Smooth muscle cell (in vitro differentiated cells): ENCODE data around the gene CLIP2. TPM values are rescaled to one million over a fixed set of nuclear protein-coding genes. Genes with fewer than 3 reads are reported as not detected.

ENCODE experiments used
- DNase-seq: peaks from one replicate; lab custom pipeline; 2025; ENCODE audit not compliant: unreplicated experiment; lab: John Stamatoyannopoulos, UW
- H2AFZ ChIP-seq: fragments of 200-600 bp; sonication (generic); 2 replicates; pipeline ENCODE4 v1.6.0; 2016; ENCODE audit warnings: antibody characterized with exemption, low read depth, mild to moderate bottlenecking
- H3F3A ChIP-seq: fragments of 200-600 bp; sonication (generic); 2 replicates; pipeline ENCODE4 v1.6.0; 2017; ENCODE audit warnings: antibody characterized with exemption, low read depth
- H3K27ac ChIP-seq: fragments of 200-600 bp; sonication (generic); 2 replicates; pipeline ENCODE4 v1.5.1; 2016; ENCODE audit warnings: low read depth, mild to moderate bottlenecking
- H3K27me3 ChIP-seq: fragments of 200-600 bp; sonication (generic); 2 replicates; pipeline ENCODE4 v1.6.1; 2016; ENCODE audit warnings: low read depth, mild to moderate bottlenecking
- H3K36me3 ChIP-seq: fragments of 200-600 bp; sonication (generic); 2 replicates; pipeline ENCODE4 v1.5.1; 2016; ENCODE audit warnings: low read depth
- H3K4me1 ChIP-seq: fragments of 200-600 bp; sonication (generic); 2 replicates; pipeline ENCODE4 v1.5.1; 2016; ENCODE audit warnings: low read depth
- H3K4me2 ChIP-seq: fragments of 200-600 bp; sonication (generic); 2 replicates; pipeline ENCODE4 v1.6.0; 2016; ENCODE audit warnings: mild to moderate bottlenecking
- H3K4me3 ChIP-seq: fragments of 200-600 bp; sonication (generic); 2 replicates; pipeline ENCODE4 v1.5.1; 2016; ENCODE audit warnings: mild to moderate bottlenecking
- H3K79me2 ChIP-seq: fragments of 200-600 bp; sonication (generic); 2 replicates; pipeline ENCODE4 v1.6.0; 2016; ENCODE audit warnings: low read depth, mild to moderate bottlenecking
- H3K9ac ChIP-seq: fragments of 200-600 bp; sonication (generic); 2 replicates; pipeline ENCODE4 v1.6.0; 2016; ENCODE audit warnings: low read depth
- H3K9me3 ChIP-seq: fragments of 200-600 bp; sonication (generic); replicated peaks from 2 replicates; pipeline ENCODE4 v1.5.1; 2016; ENCODE audit warnings: low read depth
- H4K20me1 ChIP-seq: fragments of 200-600 bp; sonication (generic); 2 replicates; pipeline ENCODE4 v1.6.0; 2016; ENCODE audit warnings: low read depth
- WGBS: methylation state at CpG from one replicate; pipeline ENCODE4 v1.1.7; 2016; ENCODE audit warnings: low lambda C conversion rate; 5-methylcytosine and 5-hydroxymethylcytosine counted together
- polyA plus RNA-seq: library from polyadenylated mRNA; unstranded; fragments of >200 nt; fragmentation: Nextera tagmentation; extraction: Ambion mirVana; gene quantifications from 2 replicates; pipeline ENCODE4 v1.2.1, GENCODE V29; 2016
- total RNA-seq: library from RNA; depleted of rRNA; stranded (reverse); fragments of >200 nt; gene quantifications from 2 replicates; pipeline ENCODE4 v1.2.3, GENCODE V29; 2014
- TF ChIP-seq, protein P1 (sequence below): fragments of 200-600 bp; sonication (generic); IDR thresholded peaks from 2 replicates; pipeline ENCODE4 v1.5.1; 2017; ENCODE audit warnings: borderline replicate concordance, mild to moderate bottlenecking, antibody characterized with exemption; ENCODE audit not compliant: insufficient read depth, poor library complexity, severe bottlenecking

The CLIP2 gene
- total and polyA plus RNA-seq, 2 experiments from 2014 or later: 12.1 to 23.3 TPM

DNA sequence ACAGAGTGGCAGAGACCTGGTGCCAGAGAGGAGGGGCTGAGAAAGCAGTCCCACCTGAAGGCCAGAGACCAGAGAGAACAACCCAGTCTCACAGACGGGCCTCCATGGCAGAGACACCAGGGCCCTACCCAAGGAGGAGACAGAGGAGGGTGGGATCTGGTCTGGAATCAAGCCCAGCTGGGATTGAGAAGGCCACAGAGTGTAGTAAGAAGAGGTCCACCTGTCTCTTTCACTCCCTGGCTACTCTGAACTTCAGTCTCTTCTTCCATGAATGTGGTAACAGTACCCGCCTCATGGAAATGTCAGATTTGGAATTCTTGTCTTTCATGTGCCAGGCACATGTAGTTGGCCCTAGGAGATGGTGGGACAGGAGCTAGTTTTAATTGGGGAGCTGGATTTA lies 55.6 kb downstream of the CLIP2 start:
- TF ChIP-seq, protein P1, sequence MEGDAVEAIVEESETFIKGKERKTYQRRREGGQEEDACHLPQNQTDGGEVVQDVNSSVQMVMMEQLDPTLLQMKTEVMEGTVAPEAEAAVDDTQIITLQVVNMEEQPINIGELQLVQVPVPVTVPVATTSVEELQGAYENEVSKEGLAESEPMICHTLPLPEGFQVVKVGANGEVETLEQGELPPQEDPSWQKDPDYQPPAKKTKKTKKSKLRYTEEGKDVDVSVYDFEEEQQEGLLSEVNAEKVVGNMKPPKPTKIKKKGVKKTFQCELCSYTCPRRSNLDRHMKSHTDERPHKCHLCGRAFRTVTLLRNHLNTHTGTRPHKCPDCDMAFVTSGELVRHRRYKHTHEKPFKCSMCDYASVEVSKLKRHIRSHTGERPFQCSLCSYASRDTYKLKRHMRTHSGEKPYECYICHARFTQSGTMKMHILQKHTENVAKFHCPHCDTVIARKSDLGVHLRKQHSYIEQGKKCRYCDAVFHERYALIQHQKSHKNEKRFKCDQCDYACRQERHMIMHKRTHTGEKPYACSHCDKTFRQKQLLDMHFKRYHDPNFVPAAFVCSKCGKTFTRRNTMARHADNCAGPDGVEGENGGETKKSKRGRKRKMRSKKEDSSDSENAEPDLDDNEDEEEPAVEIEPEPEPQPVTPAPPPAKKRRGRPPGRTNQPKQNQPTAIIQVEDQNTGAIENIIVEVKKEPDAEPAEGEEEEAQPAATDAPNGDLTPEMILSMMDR: no peak
- Histone ChIP-seq H3K4me3 (no peak overlapping the region), H3K9ac (no peak overlapping the region), H2AFZ (no peak overlapping the region), H4K20me1 (peaks cover 33% of the 10 kb centered on the region), H3K79me2 (peaks cover 12% of the 10 kb centered on the region), H3K36me3 (no peaks in the 10 kb centered on the region), H3K27ac (no peak overlapping the region), H3F3A (no peaks in the 10 kb centered on the region), H3K27me3 (no peaks in the 10 kb centered on the region), H3K9me3 (no peaks in the 10 kb centered on the region), H3K4me1 (no peaks in the 10 kb centered on the region), H3K4me2 (no peak overlapping the region)
- DNase-seq: no peak
- 97% methylated on average over 2 of the region's 2 CpGs for WGBS

DNA sequence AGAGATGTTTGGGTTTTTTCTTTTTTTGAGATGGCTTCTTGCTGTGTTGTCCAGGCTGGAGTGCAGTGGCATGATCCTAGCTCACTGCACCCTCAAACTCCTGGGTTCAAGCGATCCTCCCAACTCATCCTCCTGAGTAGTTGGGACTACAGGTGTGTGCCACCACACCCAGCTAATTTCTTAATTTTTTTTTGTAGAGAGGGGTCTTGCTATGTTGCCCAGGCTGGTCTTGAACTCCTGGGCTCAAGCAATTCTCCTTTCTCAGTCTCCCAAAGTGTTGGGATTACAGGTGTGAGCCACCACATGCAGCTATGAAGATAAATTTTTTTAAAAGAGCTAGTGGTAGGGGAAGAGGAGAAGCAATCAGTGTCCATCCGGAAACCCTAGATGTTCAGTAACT lies 56.8 kb downstream of the CLIP2 start:
- no peaks in the 10 kb centered on the region for H3K27me3 ChIP-seq
- peaks cover 12% of the 10 kb centered on the region for H3K79me2 ChIP-seq
- H3K4me1 ChIP-seq: no peaks in the 10 kb centered on the region
- H3K9me3 ChIP-seq: no peaks in the 10 kb centered on the region
- no peaks in the 10 kb centered on the region for H3K36me3 ChIP-seq
- H3K9ac ChIP-seq: no peak overlapping the region
- H3F3A ChIP-seq: no peaks in the 10 kb centered on the region
- H4K20me1 ChIP-seq: peaks cover 29% of the 10 kb centered on the region
- no peak for DNase-seq
- TF ChIP-seq, protein P1: no peak
- no peak overlapping the region for H3K27ac ChIP-seq
- H2AFZ ChIP-seq: no peak overlapping the region
- no peak overlapping the region for H3K4me2 ChIP-seq
- 100% methylated on average over 2 of the region's 2 CpGs for WGBS
- H3K4me3 ChIP-seq: no peak overlapping the region

DNA sequence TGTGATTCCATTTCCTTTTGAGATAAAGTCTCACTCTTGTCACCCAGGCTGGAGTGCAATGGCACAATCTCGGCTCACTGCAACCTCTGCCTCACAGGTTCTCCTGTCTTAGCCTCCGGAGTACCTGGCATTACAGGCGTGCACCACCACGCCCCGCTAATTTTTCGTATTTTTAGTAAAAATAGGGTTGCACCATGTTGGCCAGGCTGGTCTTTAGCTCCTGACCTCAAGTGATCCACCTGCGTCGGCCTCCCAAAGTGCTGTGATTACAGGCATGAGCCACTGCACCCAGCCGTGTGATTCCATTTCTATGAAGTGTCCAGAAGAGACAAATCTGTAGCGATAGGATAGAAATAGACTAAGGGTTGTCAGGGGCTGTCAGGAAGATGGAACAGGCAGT lies 60.4 kb downstream of the CLIP2 start:
- no peaks in the 10 kb centered on the region for H3K4me1 ChIP-seq
- 95% methylated on average over 10 of the region's 10 CpGs for WGBS
- no peak overlapping the region for H3K4me3 ChIP-seq
- no peak overlapping the region for H3K9ac ChIP-seq
- no peak overlapping the region for H2AFZ ChIP-seq
- no peaks in the 10 kb centered on the region for H3K9me3 ChIP-seq
- DNase-seq: no peak
- TF ChIP-seq, protein P1: no peak
- H4K20me1 ChIP-seq: peaks cover 15% of the 10 kb centered on the region
- H3K27ac ChIP-seq: no peak overlapping the region
- no peaks in the 10 kb centered on the region for H3F3A ChIP-seq
- no peaks in the 10 kb centered on the region for H3K27me3 ChIP-seq
- peaks cover 7% of the 10 kb centered on the region for H3K79me2 ChIP-seq
- no peaks in the 10 kb centered on the region for H3K36me3 ChIP-seq
- no peak overlapping the region for H3K4me2 ChIP-seq

DNA sequence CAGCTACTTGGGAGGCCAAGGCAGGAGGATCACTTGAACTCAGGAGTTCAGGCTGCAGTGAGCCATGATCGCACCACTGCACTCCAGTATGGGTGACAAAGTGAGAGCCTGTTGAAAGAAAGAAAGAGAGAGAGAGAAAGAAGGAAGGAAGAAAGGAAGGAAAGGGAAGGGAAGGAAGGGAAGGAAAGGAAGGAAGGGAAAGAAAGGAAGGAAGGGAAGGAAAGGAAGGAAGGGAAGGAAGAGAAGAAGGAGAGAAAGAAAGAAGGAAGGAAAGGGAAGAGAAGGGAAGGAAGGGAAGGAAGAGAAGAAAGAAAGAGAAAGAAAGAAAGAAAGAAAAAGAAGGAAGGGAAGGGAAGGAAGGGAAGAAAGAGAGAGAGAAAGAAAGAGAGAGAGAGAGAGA lies 61.5 kb downstream of the CLIP2 start:
- Histone ChIP-seq H4K20me1 (peaks cover 5% of the 10 kb centered on the region), H3K4me3 (no peak overlapping the region), H2AFZ (no peak overlapping the region), H3K4me1 (no peaks in the 10 kb centered on the region), H3K36me3 (no peaks in the 10 kb centered on the region), H3K9me3 (no peaks in the 10 kb centered on the region), H3K27me3 (no peaks in the 10 kb centered on the region), H3K79me2 (no peaks in the 10 kb centered on the region), H3F3A (no peaks in the 10 kb centered on the region), H3K27ac (no peak overlapping the region), H3K9ac (no peak overlapping the region), H3K4me2 (no peak overlapping the region)
- whole genome bisulfite sequencing: 100% methylated on average over 1 of the region's 1 CpG
- TF ChIP-seq, protein P1: no peak
- no peak for DNase-seq
